A549 (cell line): ENCODE measurements around the gene TMEM163.

Source experiments
- BHLHE40 ChIP-seq: IDR thresholded peaks from 2 replicates; pipeline ENCODE4 v1.6.1; 2012; ENCODE audit warnings: low read depth, low read length, inconsistent platforms
- CBX8 ChIP-seq: fragments of 200-600 bp; sonication (generic); IDR thresholded peaks from 2 replicates; pipeline ENCODE4 v1.6.1; 2016
- CEBPB ChIP-seq, 2 experiments: fragments of >200 bp in 1 of 2; sonication (Bioruptor Twin) in 1 of 2; formaldehyde crosslinking in 1 of 2; IDR thresholded peaks; 2 replicates each; pipeline ENCODE4 v1.6.1; 2012 to 2016
- EP300 ChIP-seq, 2 experiments: fragments of >200 bp; sonication (Bioruptor Twin); formaldehyde crosslinking; IDR thresholded peaks; 2 replicates in 1 of 2; 3 replicates in 1 of 2; pipeline ENCODE4 v1.6.1; 2016 to 2017
- GATA3 ChIP-seq: IDR thresholded peaks from 2 replicates; pipeline ENCODE4 v1.6.1; 2012; ENCODE audit warnings: borderline replicate concordance
- HOXA7 ChIP-seq: fragments of 250-450 bp; sonication (Bioruptor Pico); IDR thresholded peaks from 2 replicates; pipeline ENCODE4 v1.5.0; 2020; ENCODE audit warnings: mild to moderate bottlenecking, moderate library complexity
- JUN ChIP-seq, 2 experiments: fragments of >200 bp; sonication (Bioruptor Twin); formaldehyde crosslinking; IDR thresholded peaks; 2 replicates in 1 of 2; 3 replicates in 1 of 2; pipeline ENCODE4 v1.6.1; 2016 to 2017
- MAZ ChIP-seq: fragments of 150-350 bp; IDR thresholded peaks from 2 replicates; pipeline ENCODE4 v1.6.1; 2014; ENCODE audit warnings: antibody characterized with exemption, low read depth, low read length, borderline replicate concordance
- POLR2A ChIP-seq: IDR thresholded peaks from 2 replicates; pipeline ENCODE4 v1.6.1; 2012; ENCODE audit warnings: mild to moderate bottlenecking, low read length
- RFX5 ChIP-seq: fragments of 450-650 bp; IDR thresholded peaks from 2 replicates; pipeline ENCODE4 v1.7.1; 2014; ENCODE audit warnings: antibody characterized with exemption, mild to moderate bottlenecking, moderate library complexity
- SMC3 ChIP-seq: fragments of >200 bp; sonication (Bioruptor Twin); formaldehyde crosslinking; IDR thresholded peaks from 3 replicates; pipeline ENCODE4 v1.6.1; 2018; ENCODE audit warnings: inconsistent platforms
- ZFP36 ChIP-seq: fragments of 450-650 bp; IDR thresholded peaks from 2 replicates; pipeline ENCODE4 v1.6.1; 2014; ENCODE audit warnings: borderline replicate concordance; ENCODE audit not compliant: partially characterized antibody
- TF ChIP-seq, protein P1 (sequence below): fragments of >200 bp; sonication (Bioruptor Twin); formaldehyde crosslinking; IDR thresholded peaks from 3 replicates; pipeline ENCODE4 v1.5.1; 2016
- TF ChIP-seq, protein P2 (sequence below): fragments of 450-650 bp; IDR thresholded peaks from 2 replicates; pipeline ENCODE4 v1.6.1; 2014; ENCODE audit warnings: antibody characterized with exemption

DNA sequence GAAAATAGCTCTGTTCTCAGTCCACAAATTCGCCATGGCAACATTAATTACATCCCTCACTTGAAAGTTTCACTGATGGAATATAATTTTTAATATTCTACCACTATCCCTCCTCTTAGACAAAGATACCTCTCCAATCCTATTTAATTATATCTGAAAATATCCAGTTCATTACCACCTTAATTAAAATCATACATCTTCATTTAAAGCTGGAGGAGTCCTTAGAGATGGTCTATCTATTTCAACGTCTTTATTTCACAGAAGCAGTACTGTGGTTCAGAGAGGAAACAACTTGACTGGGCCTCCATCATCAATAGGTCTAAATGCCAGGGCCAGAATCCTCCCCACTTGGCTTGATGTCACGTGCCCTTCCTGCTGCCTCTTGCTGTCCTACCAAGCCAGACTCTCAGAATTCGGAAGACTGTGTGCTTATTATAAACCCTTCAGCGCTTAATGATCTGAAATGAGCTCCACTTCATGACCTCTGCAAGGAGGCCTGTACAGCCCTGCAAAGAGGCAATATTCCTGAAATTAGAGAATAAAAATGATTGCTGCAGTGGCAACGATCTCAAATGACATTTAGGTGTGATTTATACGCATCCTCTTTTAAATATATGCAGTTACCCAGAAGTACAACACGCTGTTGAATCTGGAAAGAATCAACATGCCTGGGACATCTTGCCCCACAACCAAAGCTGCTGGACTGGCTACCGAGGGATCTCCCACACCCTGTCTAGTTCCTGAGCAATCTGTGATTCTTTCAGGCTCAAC lies 146.3 kb downstream of the TMEM163 start:
- TF ChIP-seq SMC3 = no peak
- TF ChIP-seq GATA3 = no peak
- TF ChIP-seq POLR2A = no peak
- TF ChIP-seq CEBPB (IDR thresholded peaks at IDR 0.05) = no peak
- no peak for TF ChIP-seq JUN (IDR thresholded peaks at IDR 0.05)
- TF ChIP-seq, protein P1, sequence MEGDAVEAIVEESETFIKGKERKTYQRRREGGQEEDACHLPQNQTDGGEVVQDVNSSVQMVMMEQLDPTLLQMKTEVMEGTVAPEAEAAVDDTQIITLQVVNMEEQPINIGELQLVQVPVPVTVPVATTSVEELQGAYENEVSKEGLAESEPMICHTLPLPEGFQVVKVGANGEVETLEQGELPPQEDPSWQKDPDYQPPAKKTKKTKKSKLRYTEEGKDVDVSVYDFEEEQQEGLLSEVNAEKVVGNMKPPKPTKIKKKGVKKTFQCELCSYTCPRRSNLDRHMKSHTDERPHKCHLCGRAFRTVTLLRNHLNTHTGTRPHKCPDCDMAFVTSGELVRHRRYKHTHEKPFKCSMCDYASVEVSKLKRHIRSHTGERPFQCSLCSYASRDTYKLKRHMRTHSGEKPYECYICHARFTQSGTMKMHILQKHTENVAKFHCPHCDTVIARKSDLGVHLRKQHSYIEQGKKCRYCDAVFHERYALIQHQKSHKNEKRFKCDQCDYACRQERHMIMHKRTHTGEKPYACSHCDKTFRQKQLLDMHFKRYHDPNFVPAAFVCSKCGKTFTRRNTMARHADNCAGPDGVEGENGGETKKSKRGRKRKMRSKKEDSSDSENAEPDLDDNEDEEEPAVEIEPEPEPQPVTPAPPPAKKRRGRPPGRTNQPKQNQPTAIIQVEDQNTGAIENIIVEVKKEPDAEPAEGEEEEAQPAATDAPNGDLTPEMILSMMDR = no peak
- TF ChIP-seq BHLHE40 = no peak
- TF ChIP-seq CBX8 = no peak
- no peak for TF ChIP-seq EP300 (IDR thresholded peaks at IDR 0.05)
- TF ChIP-seq HOXA7 (CRISPR knock-in tag) = no peak
- no peak for TF ChIP-seq ZFP36
- TF ChIP-seq RFX5 = no peak
- TF ChIP-seq, protein P2, sequence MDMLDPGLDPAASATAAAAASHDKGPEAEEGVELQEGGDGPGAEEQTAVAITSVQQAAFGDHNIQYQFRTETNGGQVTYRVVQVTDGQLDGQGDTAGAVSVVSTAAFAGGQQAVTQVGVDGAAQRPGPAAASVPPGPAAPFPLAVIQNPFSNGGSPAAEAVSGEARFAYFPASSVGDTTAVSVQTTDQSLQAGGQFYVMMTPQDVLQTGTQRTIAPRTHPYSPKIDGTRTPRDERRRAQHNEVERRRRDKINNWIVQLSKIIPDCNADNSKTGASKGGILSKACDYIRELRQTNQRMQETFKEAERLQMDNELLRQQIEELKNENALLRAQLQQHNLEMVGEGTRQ = no peak
- no peak for TF ChIP-seq MAZ
